ENCODE results near the gene SYNPR. TPM values are rescaled to one million over a fixed set of nuclear protein-coding genes. Genes with fewer than 3 reads are reported as not detected.

SYNPR gene
- total RNA-seq, 1 experiment from 2014 or later: 0.85 TPM

GRCh38 chr3:63661242-63661641 lies 383.1 kb downstream of the SYNPR start:
- POLR2A ChIA-PET: no interaction called here

More at GRCh38 chr3:63661242-63661641, 383.1 kb downstream of the SYNPR start:
- Mint-ChIP-seq H3K27ac (no peak overlapping the region), H3K36me3 (no peaks in the 10 kb centered on the region), H3K4me3 (no peak overlapping the region), H3K9me3 (no peaks in the 10 kb centered on the region), H3K4me1 (peaks cover 9% of the 10 kb centered on the region), H3K27me3 (ENCODE audit: low read depth) (no peaks in the 10 kb centered on the region)
- DNase-seq (ENCODE audit: low spot score) (no peak), ATAC-seq (no peak)
- no peak for TF ChIP-seq IRF2 (CRISPR knock-in tag; IDR thresholded peaks at IDR 0.05; ENCODE audit: borderline replicate concordance, low read depth)
- no peak for TF ChIP-seq ESRRA (CRISPR knock-in tag; IDR thresholded peaks at IDR 0.05; ENCODE audit: borderline replicate concordance)
- no peak for TF ChIP-seq CTCF (IDR thresholded peaks at IDR 0.05)
- TF ChIP-seq ZBTB43 (CRISPR knock-in tag; IDR thresholded peaks at IDR 0.05): no peak
- no peak for TF ChIP-seq TCF7 (CRISPR knock-in tag; IDR thresholded peaks at IDR 0.05; ENCODE audit: low read depth)
- TF ChIP-seq AFF4 (CRISPR knock-in tag; IDR thresholded peaks at IDR 0.05; ENCODE audit: borderline replicate concordance): no peak
- TF ChIP-seq, protein P1, sequence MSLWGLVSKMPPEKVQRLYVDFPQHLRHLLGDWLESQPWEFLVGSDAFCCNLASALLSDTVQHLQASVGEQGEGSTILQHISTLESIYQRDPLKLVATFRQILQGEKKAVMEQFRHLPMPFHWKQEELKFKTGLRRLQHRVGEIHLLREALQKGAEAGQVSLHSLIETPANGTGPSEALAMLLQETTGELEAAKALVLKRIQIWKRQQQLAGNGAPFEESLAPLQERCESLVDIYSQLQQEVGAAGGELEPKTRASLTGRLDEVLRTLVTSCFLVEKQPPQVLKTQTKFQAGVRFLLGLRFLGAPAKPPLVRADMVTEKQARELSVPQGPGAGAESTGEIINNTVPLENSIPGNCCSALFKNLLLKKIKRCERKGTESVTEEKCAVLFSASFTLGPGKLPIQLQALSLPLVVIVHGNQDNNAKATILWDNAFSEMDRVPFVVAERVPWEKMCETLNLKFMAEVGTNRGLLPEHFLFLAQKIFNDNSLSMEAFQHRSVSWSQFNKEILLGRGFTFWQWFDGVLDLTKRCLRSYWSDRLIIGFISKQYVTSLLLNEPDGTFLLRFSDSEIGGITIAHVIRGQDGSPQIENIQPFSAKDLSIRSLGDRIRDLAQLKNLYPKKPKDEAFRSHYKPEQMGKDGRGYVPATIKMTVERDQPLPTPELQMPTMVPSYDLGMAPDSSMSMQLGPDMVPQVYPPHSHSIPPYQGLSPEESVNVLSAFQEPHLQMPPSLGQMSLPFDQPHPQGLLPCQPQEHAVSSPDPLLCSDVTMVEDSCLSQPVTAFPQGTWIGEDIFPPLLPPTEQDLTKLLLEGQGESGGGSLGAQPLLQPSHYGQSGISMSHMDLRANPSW (CRISPR knock-in tag; conservative IDR thresholded peaks at IDR 0.05; ENCODE audit: low read depth): no peak
- no peak for TF ChIP-seq ZMAT4 (CRISPR knock-in tag; IDR thresholded peaks at IDR 0.05)
- no peak for TF ChIP-seq EMX1 (CRISPR knock-in tag; IDR thresholded peaks at IDR 0.05)
- no peak for TF ChIP-seq FOXK1 (CRISPR knock-in tag; IDR thresholded peaks at IDR 0.05)
- no peak for TF ChIP-seq GTF2I (CRISPR knock-in tag; conservative IDR thresholded peaks at IDR 0.05)
- TF ChIP-seq IRF1 (CRISPR knock-in tag; IDR thresholded peaks at IDR 0.05): no peak
- CTCF ChIA-PET: interaction anchor here (0.6 to 4.9 kb wide), 13 partner anchors 12 to 311 kb away, joined by 3 to 57 read pairs (median 3); partner anchors contain the start of gene C3orf49

Measured in WTC11 (cell line).